Measurements from ENCODE around the gene TNFRSF1A.

TNFRSF1A gene

DNA sequence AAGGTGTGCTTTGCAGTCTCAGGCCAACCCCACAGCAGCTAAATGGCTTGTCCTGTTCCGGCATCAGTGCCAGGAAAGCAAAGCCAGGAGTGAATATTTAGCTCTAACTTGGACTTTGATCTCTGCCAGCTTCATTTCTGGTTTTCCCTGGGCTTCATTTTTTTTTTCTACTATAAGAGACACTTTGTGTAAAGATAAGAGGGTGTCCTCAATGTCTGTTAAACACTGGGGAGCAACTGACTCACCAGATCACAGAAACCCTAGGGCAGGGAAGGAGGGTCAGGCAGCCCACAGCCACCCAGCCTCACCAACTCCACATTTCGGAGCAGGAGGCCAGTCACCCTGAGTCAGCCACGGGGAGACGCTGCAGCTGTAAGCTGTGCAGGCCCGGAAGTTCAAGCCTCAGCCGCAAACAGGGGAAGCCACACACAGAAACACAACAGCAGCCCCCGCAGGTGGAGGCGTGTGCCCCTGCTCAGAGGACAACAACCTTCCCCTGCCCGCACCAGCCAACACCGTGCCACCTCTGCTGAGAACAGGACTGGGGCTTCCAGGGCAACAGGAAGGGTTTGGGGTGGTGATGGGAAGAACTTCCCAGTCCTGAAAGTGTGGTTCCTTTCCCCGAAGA lies 6.3 kb downstream of the TNFRSF1A start:
- FAIRE-seq (no peak), DNase-seq (ENCODE audit: insufficient read length, low spot score) (no peak)
- TF ChIP-seq, protein P1, sequence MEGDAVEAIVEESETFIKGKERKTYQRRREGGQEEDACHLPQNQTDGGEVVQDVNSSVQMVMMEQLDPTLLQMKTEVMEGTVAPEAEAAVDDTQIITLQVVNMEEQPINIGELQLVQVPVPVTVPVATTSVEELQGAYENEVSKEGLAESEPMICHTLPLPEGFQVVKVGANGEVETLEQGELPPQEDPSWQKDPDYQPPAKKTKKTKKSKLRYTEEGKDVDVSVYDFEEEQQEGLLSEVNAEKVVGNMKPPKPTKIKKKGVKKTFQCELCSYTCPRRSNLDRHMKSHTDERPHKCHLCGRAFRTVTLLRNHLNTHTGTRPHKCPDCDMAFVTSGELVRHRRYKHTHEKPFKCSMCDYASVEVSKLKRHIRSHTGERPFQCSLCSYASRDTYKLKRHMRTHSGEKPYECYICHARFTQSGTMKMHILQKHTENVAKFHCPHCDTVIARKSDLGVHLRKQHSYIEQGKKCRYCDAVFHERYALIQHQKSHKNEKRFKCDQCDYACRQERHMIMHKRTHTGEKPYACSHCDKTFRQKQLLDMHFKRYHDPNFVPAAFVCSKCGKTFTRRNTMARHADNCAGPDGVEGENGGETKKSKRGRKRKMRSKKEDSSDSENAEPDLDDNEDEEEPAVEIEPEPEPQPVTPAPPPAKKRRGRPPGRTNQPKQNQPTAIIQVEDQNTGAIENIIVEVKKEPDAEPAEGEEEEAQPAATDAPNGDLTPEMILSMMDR (IDR thresholded peaks at IDR 0.05; ENCODE audit: insufficient read depth, missing control alignments), result no peak

DNA sequence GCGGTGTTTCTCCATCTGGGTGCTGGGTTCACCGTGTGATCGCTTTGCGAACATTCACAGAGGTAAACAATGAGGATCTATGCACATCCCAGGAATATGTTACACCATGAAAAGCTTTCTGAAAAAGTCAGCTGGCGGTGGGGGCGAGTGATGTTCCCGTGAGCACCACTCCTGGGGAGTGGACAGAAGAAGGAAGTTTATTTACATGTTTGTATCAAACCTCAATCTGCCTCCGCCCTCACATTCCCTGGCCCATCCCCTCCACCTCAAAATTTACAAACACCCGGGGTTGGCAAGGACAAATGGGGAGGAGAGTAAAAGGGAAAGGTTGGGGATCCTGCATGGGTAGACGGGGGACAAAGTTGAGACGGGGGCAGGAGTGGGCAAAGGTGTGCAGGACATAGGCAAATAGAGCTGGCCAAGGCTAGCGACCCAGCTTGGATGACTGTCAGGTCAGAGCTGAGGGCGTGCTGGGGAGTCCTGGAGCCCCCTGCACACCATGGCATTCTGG lies 6.9 kb downstream of the TNFRSF1A start:
- TF ChIP-seq, protein P1 (IDR thresholded peaks at IDR 0.05; ENCODE audit: insufficient read depth, missing control alignments), result no peak
- no peak for DNase-seq (ENCODE audit: insufficient read length, low spot score)
- FAIRE-seq, result no peak

DNA sequence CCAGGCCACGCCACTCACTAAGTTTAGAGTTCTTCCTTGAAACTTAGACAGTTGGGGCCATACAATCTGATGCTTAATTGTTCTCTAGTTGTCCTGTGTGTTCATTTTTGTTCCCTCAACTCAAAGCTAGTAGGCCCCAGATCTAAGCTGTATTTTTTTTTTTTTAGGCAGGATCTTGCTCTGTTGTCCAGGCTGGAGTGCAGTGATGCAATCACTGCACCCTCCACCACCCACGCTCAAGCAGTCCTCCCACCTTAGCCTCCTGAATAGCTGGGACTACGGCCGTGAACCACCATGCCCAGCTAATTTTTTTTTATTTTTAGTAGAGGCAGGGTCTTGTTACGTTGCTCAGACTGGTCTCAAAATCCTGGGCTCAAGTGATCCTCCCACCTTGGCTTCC lies 7.5 kb downstream of the TNFRSF1A start:
- no peak for DNase-seq (ENCODE audit: insufficient read length, low spot score)
- FAIRE-seq, result no peak
- TF ChIP-seq, protein P1 (IDR thresholded peaks at IDR 0.05; ENCODE audit: insufficient read depth, missing control alignments), result no peak

DNA sequence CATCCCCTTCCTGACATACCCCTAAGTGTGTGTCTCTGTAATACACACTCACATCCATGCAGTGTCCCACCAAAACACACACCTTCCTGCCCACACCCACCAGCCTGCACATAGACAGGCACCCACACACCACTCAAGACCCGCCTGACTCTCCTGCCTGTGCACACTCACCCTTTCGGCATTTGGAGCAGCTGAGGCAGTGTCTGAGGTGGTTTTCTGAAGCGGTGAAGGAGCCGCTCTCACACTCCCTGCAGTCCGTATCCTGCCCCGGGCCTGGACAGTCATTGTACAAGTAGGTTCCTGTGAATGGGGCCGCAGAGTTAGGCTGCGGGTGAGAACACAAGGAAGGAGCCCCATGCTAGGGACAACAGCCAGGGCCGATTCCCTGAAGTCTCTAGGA lies 8.3 kb downstream of the TNFRSF1A start:
- TF ChIP-seq, protein P1 (IDR thresholded peaks at IDR 0.05; ENCODE audit: insufficient read depth, missing control alignments), result no peak
- no peak for FAIRE-seq
- DNase-seq (ENCODE audit: insufficient read length, low spot score), result no peak

DNA sequence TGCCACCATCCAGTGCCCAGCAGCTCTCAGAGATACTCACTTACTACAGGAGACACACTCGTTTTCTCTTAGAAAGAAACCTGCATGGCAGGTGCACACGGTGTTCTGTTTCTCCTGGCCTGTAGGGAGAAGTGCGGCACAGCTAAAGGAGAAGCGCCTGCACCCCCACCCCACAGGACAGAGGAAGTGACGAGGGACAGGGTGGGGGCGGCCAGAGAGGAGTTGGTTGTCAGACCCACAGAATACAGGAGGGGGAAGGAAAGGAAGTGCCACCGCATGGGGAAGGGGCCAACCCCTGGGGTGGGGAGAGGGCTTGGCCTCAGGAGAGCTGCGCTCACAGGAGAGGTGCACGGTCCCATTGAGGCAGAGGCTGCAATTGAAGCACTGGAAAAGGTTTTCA lies 8.8 kb downstream of the TNFRSF1A start:
- no peak for FAIRE-seq
- TF ChIP-seq, protein P1 (IDR thresholded peaks at IDR 0.05; ENCODE audit: insufficient read depth, missing control alignments), result no peak
- DNase-seq (ENCODE audit: insufficient read length, low spot score), result no peak

DNA sequence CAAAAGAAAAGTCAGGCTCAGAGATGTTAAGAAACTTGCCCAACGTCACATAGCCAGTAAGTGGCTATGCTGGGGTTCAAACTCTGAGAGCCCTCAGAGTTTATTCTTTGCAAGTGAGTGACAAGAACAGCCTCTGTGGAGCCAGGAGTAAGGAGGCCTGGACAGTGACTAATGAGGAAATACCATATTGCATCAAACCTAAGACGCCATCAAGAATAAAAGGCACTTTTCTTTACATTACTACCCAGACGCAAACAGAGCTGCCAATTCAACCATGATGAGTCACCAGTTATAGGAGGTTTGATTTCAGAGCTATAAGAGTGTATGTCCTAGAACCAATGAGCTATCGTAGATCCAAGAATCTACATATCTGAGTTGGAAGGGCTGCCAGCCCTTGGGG lies 9.4 kb downstream of the TNFRSF1A start:
- TF ChIP-seq, protein P1 (IDR thresholded peaks at IDR 0.05; ENCODE audit: insufficient read depth, missing control alignments), result no peak
- no peak for FAIRE-seq
- no peak for DNase-seq (ENCODE audit: insufficient read length, low spot score)

DNA sequence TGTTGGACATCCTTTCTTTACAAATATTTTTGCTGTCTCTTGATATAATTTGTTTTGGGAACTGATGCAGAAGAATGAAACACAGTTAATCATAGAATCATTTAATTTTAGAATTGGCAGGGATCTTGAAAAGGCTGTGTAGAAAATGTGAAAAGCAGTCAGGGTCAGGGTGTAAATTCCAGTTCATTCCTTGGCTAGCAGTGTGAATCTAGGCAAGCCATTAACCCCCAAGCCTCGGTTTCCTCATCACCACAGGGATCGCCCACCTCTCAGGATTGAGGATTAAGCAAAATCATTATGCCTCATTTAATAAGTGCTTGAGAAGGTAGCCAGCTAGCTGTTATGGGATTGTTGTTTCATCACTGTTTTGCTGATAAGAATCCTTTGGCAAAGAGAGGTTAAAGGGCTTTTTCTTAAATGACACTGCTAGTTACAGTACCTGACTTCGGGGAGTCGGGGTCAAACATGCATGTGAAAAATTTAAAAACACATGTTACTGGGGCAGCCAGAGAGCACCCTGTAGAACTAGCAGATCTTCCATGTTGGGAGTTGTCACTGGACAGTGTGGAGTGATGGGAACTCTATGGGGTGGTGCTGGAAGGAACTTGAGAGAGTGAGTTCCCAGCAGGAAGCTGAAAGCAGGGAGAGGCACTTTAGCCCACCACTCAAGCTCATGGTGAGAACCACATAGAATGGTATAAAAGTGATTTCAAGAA lies 10.7 kb downstream of the TNFRSF1A start:
- FAIRE-seq (no peak), DNase-seq (ENCODE audit: insufficient read length, low spot score) (no peak)
- TF ChIP-seq, protein P1 (IDR thresholded peaks at IDR 0.05; ENCODE audit: insufficient read depth, missing control alignments), result no peak

Measured in D721Med (cell line).